Coronary artery (tissue), 2 donors: ENCODE results near the gene TRPM1.

Source experiments
- DNase-seq: peaks from one replicate; pipeline ENCODE4 v3.0.0-alpha.2; 2017; ENCODE audit warnings: low spot score
- H3K27ac ChIP-seq, 2 donors: fragments of 200-600 bp; sonication (generic); one replicate each; pipeline ENCODE4 v1.5.1; 2016 to 2019
- H3K4me3 ChIP-seq: fragments of 200-600 bp; sonication (generic); 2 replicates; pipeline ENCODE4 v1.5.1; 2016; ENCODE audit warnings: mild to moderate bottlenecking, moderate library complexity
- TF ChIP-seq, protein P1 (sequence below): fragments of 200-600 bp; sonication (generic); IDR thresholded peaks from one replicate; pipeline ENCODE4 v1.5.1; 2019; ENCODE audit warnings: antibody characterized with exemption

The TRPM1 gene

DNA sequence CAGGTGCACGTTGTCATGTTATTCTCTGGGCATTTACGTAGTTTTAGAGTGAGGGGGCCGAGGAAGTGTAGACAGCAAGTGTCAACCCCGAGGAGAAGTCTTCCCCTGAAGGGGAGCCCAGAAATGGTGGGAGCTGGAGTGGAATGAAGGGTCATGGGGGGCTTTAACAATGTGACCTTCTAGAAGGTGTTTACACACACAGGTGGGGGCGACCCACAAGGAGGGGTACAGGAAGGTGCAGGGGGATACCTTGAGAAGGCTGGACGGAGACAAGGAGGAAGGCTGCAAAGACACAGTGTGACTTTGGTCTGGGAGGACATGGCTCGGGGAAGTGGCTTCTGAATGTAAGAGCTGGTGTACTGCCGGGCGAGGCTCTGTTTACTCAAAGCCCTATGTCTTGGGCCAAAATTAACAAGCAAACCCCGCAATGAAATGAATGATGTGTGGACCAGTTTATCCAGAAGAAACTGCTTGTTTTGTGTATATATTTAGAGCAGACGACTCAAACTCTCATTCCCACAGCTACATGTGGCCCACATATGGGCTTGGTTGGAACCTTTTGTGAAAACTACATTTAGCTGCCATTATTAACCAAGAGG is 18.7 kb downstream of the TRPM1 start:
- DNase-seq, result no peak
- TF ChIP-seq, protein P1, sequence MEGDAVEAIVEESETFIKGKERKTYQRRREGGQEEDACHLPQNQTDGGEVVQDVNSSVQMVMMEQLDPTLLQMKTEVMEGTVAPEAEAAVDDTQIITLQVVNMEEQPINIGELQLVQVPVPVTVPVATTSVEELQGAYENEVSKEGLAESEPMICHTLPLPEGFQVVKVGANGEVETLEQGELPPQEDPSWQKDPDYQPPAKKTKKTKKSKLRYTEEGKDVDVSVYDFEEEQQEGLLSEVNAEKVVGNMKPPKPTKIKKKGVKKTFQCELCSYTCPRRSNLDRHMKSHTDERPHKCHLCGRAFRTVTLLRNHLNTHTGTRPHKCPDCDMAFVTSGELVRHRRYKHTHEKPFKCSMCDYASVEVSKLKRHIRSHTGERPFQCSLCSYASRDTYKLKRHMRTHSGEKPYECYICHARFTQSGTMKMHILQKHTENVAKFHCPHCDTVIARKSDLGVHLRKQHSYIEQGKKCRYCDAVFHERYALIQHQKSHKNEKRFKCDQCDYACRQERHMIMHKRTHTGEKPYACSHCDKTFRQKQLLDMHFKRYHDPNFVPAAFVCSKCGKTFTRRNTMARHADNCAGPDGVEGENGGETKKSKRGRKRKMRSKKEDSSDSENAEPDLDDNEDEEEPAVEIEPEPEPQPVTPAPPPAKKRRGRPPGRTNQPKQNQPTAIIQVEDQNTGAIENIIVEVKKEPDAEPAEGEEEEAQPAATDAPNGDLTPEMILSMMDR, result no peak
- Histone ChIP-seq H3K27ac (no peak overlapping the region), H3K4me3 (no peak overlapping the region)

DNA sequence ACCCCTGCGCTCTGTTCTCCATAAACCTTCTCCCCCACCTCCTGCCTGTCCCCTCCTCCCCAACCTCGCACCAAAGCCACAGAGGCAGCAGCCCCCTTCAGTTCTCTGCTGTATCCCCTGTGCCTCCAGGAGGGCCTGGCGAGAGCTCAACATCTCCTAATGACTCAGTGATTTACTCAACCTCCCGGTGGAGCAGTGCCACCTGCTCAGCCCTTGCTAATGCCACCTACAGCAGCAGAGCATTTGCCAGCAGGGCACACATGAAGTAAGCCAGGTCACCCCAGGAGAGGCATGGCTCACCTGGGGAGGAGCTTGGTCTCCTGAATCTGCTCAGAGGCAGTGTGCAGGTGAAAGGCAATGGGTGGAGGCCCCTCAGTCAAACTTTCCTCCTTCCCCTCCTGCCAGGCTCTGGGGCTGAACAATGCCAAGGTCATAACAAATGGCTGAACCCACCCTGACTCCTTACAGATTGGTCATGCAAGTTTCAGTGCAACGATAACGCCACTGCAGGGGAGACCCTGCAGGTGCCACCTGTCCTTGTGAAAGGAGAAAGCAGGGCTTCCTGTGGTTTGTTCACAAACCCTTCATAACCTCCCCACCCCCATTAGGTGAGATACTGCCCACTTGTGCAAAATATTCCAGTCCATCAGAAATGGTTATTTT is 19.8 kb downstream of the TRPM1 start:
- no peak overlapping the region for H3K4me3 ChIP-seq
- TF ChIP-seq, protein P1, result no peak
- no peak for DNase-seq
- H3K27ac ChIP-seq, result no peak overlapping the region

DNA sequence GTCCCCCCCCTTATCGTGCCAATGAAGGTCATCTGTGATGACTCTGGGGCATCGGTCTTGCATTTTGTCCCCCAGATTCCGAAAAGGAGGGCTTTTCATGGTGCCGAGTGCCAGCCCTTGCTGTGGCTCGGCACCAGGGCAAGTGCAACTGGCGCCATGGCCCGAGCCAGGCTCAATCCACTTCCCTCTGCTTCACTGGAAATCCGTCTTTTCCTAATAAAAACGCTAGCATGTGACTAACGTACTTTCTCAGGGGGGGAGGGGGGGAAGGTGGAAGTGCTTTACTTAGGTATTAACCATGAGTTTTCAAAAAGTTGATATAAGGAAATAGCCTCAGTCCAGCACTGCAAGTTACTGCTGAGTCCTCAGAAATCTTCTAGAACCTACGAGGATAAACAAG is 20.5 kb downstream of the TRPM1 start:
- DNase-seq, result no peak
- Histone ChIP-seq H3K4me3 (peak overlapping the region; percentile 61), H3K27ac (no peak overlapping the region)
- TF ChIP-seq, protein P1, result no peak

DNA sequence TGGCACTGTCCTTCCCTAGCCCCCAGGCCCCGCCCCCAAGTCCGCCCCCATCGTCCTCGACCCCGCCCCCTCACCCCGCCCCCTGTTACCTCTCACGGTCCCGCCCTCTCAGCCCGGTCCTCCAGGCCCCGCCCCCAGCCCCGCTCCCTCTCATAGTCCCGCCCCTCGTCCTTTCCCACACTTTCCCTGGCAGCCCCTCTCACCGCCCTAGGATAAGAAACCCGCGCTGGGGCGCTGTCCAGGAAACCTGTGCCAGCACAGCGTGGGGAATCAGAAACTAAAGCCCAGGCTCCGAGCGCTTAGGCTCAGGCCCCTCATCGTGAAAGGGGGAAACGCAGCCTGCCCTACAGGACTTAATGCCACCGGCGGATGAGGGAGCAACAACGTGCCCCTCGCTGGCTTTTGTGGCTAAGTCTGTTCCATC is 20.9 kb downstream of the TRPM1 start:
- Histone ChIP-seq H3K4me3 (peak overlapping the region; percentile 61), H3K27ac (no peak overlapping the region)
- TF ChIP-seq, protein P1, result no peak
- DNase-seq, result no peak

DNA sequence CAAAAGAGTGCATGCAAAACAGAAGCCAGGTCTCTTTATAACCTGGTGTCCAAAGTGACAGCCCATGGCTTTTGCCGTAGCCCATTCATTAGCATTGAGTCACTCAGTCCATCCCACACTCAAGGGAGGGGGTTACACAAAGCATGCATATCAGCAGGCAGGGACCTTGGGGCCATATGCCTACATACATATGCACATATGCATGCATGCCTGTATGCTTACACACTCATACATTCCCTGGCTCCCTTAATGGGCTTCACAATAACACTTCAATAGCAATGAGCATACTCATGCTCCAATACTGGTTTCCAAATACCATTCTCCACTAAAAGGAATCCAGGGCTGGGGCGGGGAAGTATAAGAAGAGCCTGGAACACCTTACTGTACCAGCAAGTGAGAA is 22.0 kb downstream of the TRPM1 start:
- no peak overlapping the region for H3K27ac ChIP-seq
- TF ChIP-seq, protein P1, result no peak

DNA sequence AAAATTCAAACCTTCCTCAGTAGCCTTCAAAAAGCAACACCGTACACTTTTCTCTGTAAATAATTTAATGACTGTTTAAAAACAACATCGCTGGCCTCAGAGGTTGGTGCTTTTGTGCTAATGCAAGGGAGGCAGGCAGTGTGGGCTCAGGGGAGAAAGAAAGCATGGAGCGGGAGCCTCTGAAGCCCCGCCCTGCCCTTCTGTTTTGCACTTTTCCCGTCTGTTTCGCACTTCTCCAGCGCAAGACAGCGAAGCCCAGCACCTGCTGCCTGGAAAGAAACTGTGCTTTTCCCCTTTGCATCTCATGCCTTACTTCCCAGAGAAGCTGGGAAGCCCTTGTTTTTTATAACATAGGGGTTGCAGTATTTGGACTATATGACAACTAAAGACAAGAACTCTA is 23.1 kb downstream of the TRPM1 start:
- TF ChIP-seq, protein P1, result no peak
- H3K27ac ChIP-seq, result no peak overlapping the region
- no peak overlapping the region for H3K4me3 ChIP-seq
- DNase-seq, result no peak

More for the DNA sequence above, 22.0 kb downstream of the TRPM1 start:
- DNase-seq, result no peak
- H3K4me3 ChIP-seq, result no peak overlapping the region

DNA sequence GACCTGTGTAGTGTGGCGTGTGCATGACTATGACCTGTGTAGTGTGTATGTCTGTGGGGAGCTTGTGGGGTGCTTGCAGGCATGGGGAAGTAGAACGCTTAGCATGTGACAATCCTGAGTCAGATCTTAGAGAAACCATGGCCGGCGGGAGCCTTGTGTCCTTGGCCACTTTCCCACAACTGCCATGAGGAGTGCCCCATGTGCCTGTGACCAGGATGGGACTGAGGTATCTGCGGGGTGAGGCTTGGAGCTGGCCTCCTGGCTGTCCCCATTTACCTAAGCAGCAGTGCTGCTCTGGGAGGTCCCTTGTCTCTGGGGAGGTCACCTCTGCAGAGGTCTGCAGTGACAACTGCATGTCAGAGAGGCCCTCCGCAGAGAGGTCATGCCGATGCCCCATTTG is 23.6 kb downstream of the TRPM1 start:
- no peak overlapping the region for H3K27ac ChIP-seq
- no peak for DNase-seq
- H3K4me3 ChIP-seq, result no peak overlapping the region
- TF ChIP-seq, protein P1, result no peak
